Mesenteric fat pad (tissue), 1 donor: Measurements from ENCODE around the gene ANO9. TPM values are rescaled to one million over a fixed set of nuclear protein-coding genes. Genes with fewer than 3 reads are reported as not detected.

ENCODE experiments used
- DNase-seq: peaks from one replicate; pipeline ENCODE4 v3.0.0-alpha.2; 2020; ENCODE audit warnings: low spot score
- total RNA-seq: library from RNA; stranded (reverse); fragmentation: NEBNext Ultra II Directional; extraction: Animal tissue kit (Norgen Biotek cat#: 25700); gene quantifications from one replicate; pipeline ENCODE4 v1.2.1, GENCODE V29; 2021
- donor health status: DM: yes; HTN: yes; CAD: no.

Gene ANO9
- total RNA-seq, 1 donor from 2014 or later = 1.2 TPM

GRCh38 chr11:372809-373715 is 68.7 kb downstream of the ANO9 start:
- no peak for DNase-seq

DNA sequence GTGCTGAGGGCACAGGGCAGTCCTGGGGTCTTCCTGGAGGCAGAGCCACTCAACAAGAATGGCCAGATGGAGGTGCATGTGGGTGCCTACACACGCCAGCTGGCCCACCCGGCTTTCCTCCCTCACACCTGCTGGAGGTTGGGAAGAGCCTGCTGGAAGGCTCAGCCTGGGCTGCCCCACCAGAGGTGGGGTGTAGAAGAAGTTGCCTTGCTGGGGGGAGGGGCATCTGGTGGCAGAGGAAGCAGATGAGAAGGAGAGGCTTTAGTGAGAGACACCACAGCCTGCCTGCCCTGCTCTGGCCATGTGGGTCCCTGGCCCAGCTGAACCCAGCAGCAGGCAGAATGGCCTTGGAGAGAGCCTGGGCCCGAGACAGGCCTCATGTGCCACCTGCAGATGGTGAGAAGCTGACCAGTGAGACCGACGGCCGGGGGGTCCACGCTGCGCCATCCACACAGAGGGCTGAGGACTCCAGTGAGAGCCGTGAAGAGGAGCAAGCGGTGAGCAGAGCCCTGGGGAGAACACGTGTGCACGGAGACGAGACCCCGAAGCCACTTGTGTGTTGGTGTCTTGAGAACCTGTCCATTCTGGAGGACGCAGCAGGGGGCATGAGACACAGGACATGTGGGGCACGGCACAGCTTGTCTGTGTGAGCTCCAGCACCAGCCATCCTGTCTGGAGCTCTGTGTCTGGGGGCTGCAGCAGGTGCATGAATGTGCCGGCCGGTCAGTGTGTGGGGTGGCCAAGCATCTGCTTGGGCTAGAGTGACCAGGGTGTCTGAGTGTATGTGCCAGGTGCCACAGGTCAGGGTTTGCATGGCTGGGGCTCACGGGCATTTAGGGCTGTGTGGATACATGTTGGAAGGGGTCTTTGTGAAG is 69.9 kb downstream of the ANO9 start:
- no peak for DNase-seq

GRCh38 chr11:371051-371450 is 70.8 kb downstream of the ANO9 start:
- no peak for DNase-seq

DNA sequence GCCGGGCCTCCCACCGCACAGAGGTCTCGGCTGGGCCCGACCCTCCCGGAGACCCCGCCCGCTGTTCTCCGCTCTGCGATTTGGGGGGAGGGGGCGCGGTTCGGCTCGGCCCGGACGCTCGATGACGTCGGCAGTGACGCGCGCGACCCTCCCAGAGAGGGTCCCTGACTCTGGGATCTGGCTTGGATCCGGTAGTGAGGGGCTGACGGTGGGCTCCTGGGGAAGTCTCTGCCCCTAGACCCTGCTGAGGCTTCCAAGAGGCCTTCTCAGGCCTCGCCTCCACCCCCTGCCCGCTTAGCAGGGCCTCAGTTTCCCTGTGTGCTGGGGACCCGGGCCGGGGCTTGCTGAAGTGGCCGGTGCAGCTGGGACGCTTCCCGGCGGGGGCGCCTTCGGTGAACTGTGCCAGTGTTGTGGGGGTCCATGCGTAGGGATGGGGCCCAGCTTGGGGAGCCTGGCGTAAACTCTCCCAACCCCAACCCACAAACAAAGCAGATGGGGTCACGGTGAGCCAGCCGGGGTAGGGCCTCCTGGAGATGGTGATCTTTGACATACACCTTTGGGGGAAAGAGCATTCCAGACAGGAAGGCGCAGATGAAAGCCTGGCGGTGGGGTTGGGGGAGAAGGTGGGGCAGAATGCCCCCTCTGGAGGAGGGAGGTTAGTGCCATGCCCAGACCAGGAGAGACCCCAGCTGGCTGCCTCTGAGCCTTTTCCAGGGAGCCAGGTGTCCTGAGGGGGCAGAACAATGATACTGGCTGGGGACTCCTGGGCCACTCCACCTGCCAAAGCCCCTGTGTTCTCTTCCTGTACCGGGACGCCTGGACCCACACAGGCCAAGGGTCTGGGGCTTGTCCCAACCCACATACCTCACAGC is 71.5 kb downstream of the ANO9 start:
- DNase-seq = no peak

DNA sequence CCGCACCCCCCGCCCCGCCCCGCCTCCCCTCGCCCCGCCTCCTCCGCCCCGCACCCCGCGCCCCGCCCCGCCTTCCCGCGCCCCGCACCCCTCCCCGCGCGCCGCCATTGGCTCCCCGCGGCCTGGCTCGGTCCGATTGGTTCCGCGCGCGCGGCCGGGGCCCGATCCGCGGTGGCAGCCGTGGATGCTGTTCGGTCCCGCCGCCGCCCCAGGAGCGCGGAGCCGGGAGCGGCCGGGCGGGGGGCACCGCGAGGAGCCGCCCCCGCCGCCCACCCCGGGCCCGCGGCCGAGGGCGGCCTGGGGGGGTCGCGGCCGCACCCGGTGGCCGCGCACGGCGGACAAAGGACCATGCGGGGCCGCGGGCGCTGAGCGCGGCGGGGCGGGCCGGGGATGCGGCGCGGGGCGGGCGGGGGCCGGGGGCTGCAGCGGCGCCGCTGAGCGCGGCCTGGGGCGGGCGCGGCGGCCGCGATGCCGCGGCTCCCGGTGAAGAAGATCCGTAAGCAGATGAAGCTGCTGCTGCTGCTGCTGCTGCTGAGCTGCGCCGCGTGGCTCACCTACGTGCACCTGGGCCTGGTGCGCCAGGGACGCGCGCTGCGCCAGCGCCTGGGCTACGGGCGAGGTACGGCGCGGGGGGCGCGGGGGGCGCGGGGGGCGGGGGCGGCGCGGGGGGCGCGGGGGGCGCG is 72.3 kb downstream of the ANO9 start, which contains the start of gene B4GALNT4:
TSS of gene B4GALNT4 (plus strand) at position 164 of the 683 bp plus-strand sequence. CDS start at position 469, 305 bp downstream.
- DNase-seq = no peak

DNA sequence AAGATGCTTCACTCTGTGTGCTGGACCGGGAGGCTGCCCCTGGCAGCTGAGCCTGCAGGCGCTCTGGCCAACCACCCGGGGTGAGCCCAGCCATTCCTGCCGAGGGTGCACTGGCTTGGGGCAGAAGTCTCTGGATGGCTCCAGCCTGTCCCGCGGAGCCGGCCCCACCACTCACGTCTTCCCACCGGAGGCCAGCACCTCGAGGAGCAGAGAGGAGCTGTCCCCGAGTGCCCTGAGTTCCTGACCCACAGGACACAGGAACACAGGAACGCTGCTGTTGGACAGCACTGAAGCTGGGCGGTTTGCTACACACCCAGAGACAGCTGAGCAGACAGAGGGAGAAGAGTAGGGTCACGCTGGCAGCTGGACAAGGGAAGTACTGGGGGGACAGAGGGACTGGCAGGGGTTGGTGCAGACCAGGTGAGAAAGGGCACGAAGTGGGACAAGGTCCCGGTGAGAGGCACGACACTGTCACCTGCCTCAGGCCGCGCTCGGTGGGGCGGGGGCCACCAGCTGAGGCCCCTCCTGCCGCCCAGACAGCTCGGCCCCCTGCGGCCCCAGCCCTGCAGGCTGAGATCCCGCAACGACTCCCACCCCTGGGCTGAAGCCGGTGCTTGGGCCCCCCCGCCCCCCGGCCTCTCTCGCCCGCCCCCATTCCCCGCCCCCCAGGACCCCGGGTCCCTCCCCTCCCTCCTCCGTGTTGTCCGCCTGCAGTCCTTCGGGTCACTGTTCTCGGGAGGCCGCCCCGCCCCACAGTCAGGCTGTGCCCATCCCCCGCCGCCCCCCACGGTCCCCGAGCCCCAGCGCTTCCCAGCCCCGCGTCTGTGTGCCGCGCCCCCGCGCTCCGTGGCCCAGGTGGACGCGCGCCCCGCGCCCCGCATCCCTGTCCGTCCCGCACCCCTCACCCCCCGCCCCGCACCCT is 73.1 kb downstream of the ANO9 start:
- no peak for DNase-seq

DNA sequence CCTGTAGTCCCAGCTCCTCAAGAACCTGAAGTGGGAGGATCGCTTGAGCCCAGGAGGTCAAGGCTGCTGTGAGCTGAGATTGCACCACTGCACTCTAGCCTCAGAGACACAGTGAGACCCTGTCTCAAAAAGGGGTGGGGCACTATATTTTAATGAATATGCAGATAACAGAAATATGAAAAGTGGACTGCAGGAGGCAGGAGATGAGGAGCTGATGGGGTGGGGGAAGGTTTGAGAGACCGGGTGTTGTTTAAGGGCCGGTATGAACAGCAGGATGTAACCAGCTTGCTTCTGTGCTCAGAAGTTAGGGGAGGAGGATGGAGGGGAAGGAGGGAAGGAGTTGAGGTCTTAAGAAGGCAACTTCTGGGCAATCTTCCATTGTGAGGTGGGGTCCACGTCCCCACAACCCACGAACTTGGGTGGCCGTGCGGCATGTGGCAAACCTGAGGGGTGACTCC is 73.8 kb downstream of the ANO9 start:
- no peak for DNase-seq

Other genes starting within 250 kb of the ANO9 start
- gene SCGB1C1, start 248.9 kb downstream of the ANO9 start, total RNA-seq = not detected
- gene BET1L, start 234.6 kb downstream of the ANO9 start, total RNA-seq = 53.4 TPM
- gene RIC8A, start 234.3 kb downstream of the ANO9 start, total RNA-seq = 107 TPM
- 14.1 TPM for gene SIRT3, start 205.7 kb downstream of the ANO9 start, total RNA-seq
- gene PSMD13, start 205.0 kb downstream of the ANO9 start, total RNA-seq = 100 TPM
- gene NLRP6, start 163.6 kb downstream of the ANO9 start, total RNA-seq = 1.8 TPM
- gene PGGHG, start 152.9 kb downstream of the ANO9 start, total RNA-seq = 25.2 TPM
- gene IFITM5, start 142.5 kb downstream of the ANO9 start, total RNA-seq = not detected
- 657 TPM for gene IFITM2, start 134.2 kb downstream of the ANO9 start, total RNA-seq
- gene IFITM1, start 128.0 kb downstream of the ANO9 start, total RNA-seq = 232 TPM
- gene IFITM3, start 121.2 kb downstream of the ANO9 start, total RNA-seq = 964 TPM
- not detected for gene B4GALNT4, start 72.5 kb downstream of the ANO9 start, total RNA-seq
- gene PKP3, start 47.8 kb downstream of the ANO9 start, total RNA-seq = 1.2 TPM
- gene SIGIRR, start 27.0 kb downstream of the ANO9 start, total RNA-seq = 25.3 TPM
- 26.9 TPM for gene PTDSS2, start 8.3 kb upstream of the ANO9 start, total RNA-seq
- gene RNH1, start 65.2 kb upstream of the ANO9 start, total RNA-seq = 231 TPM
- 65.2 TPM for gene HRAS, start 93.6 kb upstream of the ANO9 start, total RNA-seq
- gene LRRC56, start 95.5 kb upstream of the ANO9 start, total RNA-seq = 0.71 TPM
- gene LMNTD2, start 118.7 kb upstream of the ANO9 start, total RNA-seq = 0.87 TPM
- gene RASSF7, start 119.0 kb upstream of the ANO9 start, total RNA-seq = 2.0 TPM
- 29.3 TPM for gene PHRF1, start 134.5 kb upstream of the ANO9 start, total RNA-seq
- gene IRF7, start 173.9 kb upstream of the ANO9 start, total RNA-seq = 29.1 TPM
- 1.1 TPM for gene CDHR5, start 182.9 kb upstream of the ANO9 start, total RNA-seq
- not detected for gene SCT, start 185.2 kb upstream of the ANO9 start, total RNA-seq
- gene DRD4, start 195.3 kb upstream of the ANO9 start, total RNA-seq = 0.71 TPM